GM19395 (cell line): ENCODE data around the gene MCF2L.
"Not testable (repeated sequence)": the region's sequence is repeated elsewhere in the genome, so short reads cannot be mapped to it uniquely, and the experiment has no call there.

ENCODE experiments used
- ATAC-seq: cut with Tn5 transposase; IDR thresholded peaks from one replicate; pipeline ENCODE4 v1.9.1; 2021; ENCODE audit warnings: mild to moderate bottlenecking, moderate library complexity; ENCODE audit not compliant: unreplicated experiment

The MCF2L gene

GRCh38 chr13:112968910-112969691 is at the start of gene MCF2L:
MCF2L (plus strand) TSS chr13:112969214; CDS start chr13:112969380, 166 bp downstream.
- ATAC-seq, result no peak

GRCh38 chr13:112923962-112924361 is 45.1 kb upstream of the MCF2L start:
- ATAC-seq, result no peak

- ATAC-seq, result no peak
Measured at GRCh38 chr13:112924365-112924764, 44.6 kb upstream of the MCF2L start.

GRCh38 chr13:112926003-112926402 is 43.0 kb upstream of the MCF2L start:
- ATAC-seq, result no peak

GRCh38 chr13:112926993-112927392 is 42.0 kb upstream of the MCF2L start:
- ATAC-seq, result no peak

- no peak for ATAC-seq
Measured at GRCh38 chr13:112928020-112928971, 40.7 kb upstream of the MCF2L start.

GRCh38 chr13:112928972-112929782 is 39.8 kb upstream of the MCF2L start:
- ATAC-seq, result no peak

- ATAC-seq, result no peak
Measured at GRCh38 chr13:112929783-112930055, 39.3 kb upstream of the MCF2L start.

GRCh38 chr13:112930192-112930591 is 38.8 kb upstream of the MCF2L start:
- no peak for ATAC-seq

- no peak for ATAC-seq
Measured at GRCh38 chr13:112931028-112931934, 37.7 kb upstream of the MCF2L start.

GRCh38 chr13:112932971-112933370 is 36.0 kb upstream of the MCF2L start:
- no peak for ATAC-seq

- ATAC-seq, result no peak
Measured at GRCh38 chr13:112933649-112934048, 35.4 kb upstream of the MCF2L start.

- ATAC-seq, result no peak
Measured at GRCh38 chr13:112934078-112934477, 34.9 kb upstream of the MCF2L start.

GRCh38 chr13:112938680-112939079 is 30.3 kb upstream of the MCF2L start:
- no peak for ATAC-seq

- ATAC-seq, result no peak
Measured at GRCh38 chr13:112940236-112940635, 28.8 kb upstream of the MCF2L start.

GRCh38 chr13:112941349-112941748 is 27.7 kb upstream of the MCF2L start:
- no peak for ATAC-seq

GRCh38 chr13:112941765-112942164 is 27.2 kb upstream of the MCF2L start:
- not testable (repeated sequence) for ATAC-seq

- ATAC-seq, result peak; percentile 97
Measured at GRCh38 chr13:112942689-112943308, 26.2 kb upstream of the MCF2L start.

GRCh38 chr13:112943309-112944125 is 25.5 kb upstream of the MCF2L start:
- peak; percentile 36 for ATAC-seq
